AG04450 (cell line): ENCODE measurements around the gene EWSR1. TPM values are rescaled to one million over a fixed set of nuclear protein-coding genes. Genes with fewer than 3 reads are reported as not detected.

ENCODE experiments used
- CTCF ChIA-PET: fragments of 300-600, 350-600 bp; formaldehyde crosslinking; extraction: SDS; loops from one replicate; lab custom pipeline; 2022; ENCODE audit warnings: antibody characterized with exemption, inconsistent platforms; lab: Charles Lee
- POLR2A ChIA-PET: fragments of 350-600 bp; formaldehyde crosslinking; extraction: SDS; loops from one replicate; lab custom pipeline; 2021; ENCODE audit warnings: antibody characterized with exemption, inconsistent platforms; lab: Yijun Ruan, JAX
- DNase-seq: peaks from one replicate; pipeline ENCODE4 v3.0.0-alpha.2; 2011; ENCODE audit warnings: low read depth, low spot score
- H3K27ac ChIP-seq: one replicate; pipeline ENCODE4 v1.5.1; 2012; ENCODE audit warnings: low read depth, low read length, control low read depth
- H3K27me3 ChIP-seq: one replicate; pipeline ENCODE4 v1.6.0; 2012; ENCODE audit warnings: low read length; ENCODE audit not compliant: control insufficient read depth, insufficient read depth
- H3K4me3 ChIP-seq: 2 replicates; pipeline ENCODE4 v1.5.1; 2011; ENCODE audit warnings: mild to moderate bottlenecking, low read depth, low read length, control low read depth
- H3K9me3 ChIP-seq: 2 replicates; pipeline ENCODE4 v1.5.1; 2012; ENCODE audit warnings: low read length; ENCODE audit not compliant: control insufficient read depth, insufficient read depth
- CTCF ChIP-seq: IDR thresholded peaks from 2 replicates; pipeline ENCODE4 v1.5.1; 2011; ENCODE audit warnings: low read depth, low read length, control low read depth, inconsistent platforms
- polyA plus RNA-seq: library from polyadenylated mRNA; depleted of rRNA; stranded (reverse); fragments of >200 nt; gene quantifications from 2 replicates; pipeline ENCODE4 v1.2.3, GENCODE V29; 2011

Gene EWSR1
- polyA plus RNA-seq, 1 experiment: 146 TPM

GRCh38 chr22:29251981-29252911, 15.8 kb upstream of the EWSR1 start:
- ChIA-PET CTCF (interaction anchor here (0.8 kb wide), 1 partner anchor 252 kb away, joined by 3 read pairs; no protein-coding TSS in a partner anchor), POLR2A (interaction anchor here (0.6 kb wide), 1 partner anchor 345 kb away, joined by 3 read pairs; no protein-coding TSS in a partner anchor)
- Histone ChIP-seq H3K9me3 (no peaks in the 10 kb centered on the region), H3K4me3 (no peak overlapping the region), H3K27me3 (no peaks in the 10 kb centered on the region), H3K27ac (no peak overlapping the region)
- DNase-seq: no peak
- no peak for TF ChIP-seq CTCF

- Histone ChIP-seq H3K4me3 (no peak overlapping the region), H3K27me3 (no peaks in the 10 kb centered on the region), H3K9me3 (no peaks in the 10 kb centered on the region), H3K27ac (no peak overlapping the region)
- no peak for DNase-seq
- TF ChIP-seq CTCF: no peak
- ChIA-PET POLR2A (no interaction called here), CTCF (interaction anchor here (2.7 kb wide), 1 partner anchor 8 kb away, joined by 11 read pairs; no protein-coding TSS in a partner anchor)
Measured at GRCh38 chr22:29253561-29254285, 14.3 kb upstream of the EWSR1 start.

- H3K27me3 ChIP-seq: no peaks in the 10 kb centered on the region
- no peak overlapping the region for H3K27ac ChIP-seq
- ChIA-PET CTCF (interaction anchor here (2.7 kb wide), 1 partner anchor 9 kb away, joined by 11 read pairs; no protein-coding TSS in a partner anchor), POLR2A (no interaction called here)
- H3K9me3 ChIP-seq: no peaks in the 10 kb centered on the region
- no peak for TF ChIP-seq CTCF
- H3K4me3 ChIP-seq: no peak overlapping the region
- no peak for DNase-seq
Measured at GRCh38 chr22:29254286-29254660, 13.8 kb upstream of the EWSR1 start.

- no peak overlapping the region for H3K27ac ChIP-seq
- POLR2A ChIA-PET: no interaction called here
- DNase-seq: no peak
- H3K4me3 ChIP-seq: no peak overlapping the region
- no peaks in the 10 kb centered on the region for H3K9me3 ChIP-seq
- no peaks in the 10 kb centered on the region for H3K27me3 ChIP-seq
- no peak for TF ChIP-seq CTCF
- CTCF ChIA-PET: interaction anchor here (2.7 kb wide), 1 partner anchor 9 kb away, joined by 11 read pairs; no protein-coding TSS in a partner anchor
Measured at GRCh38 chr22:29255064-29255621, 12.9 kb upstream of the EWSR1 start.
